GM21576 (cell line): Measurements from ENCODE around the gene THBD.

Experiments used
- ATAC-seq: cut with Tn5 transposase; IDR thresholded peaks from one replicate; pipeline ENCODE4 v1.9.1; 2021; ENCODE audit warnings: mild to moderate bottlenecking, moderate library complexity; ENCODE audit not compliant: unreplicated experiment

THBD gene

DNA sequence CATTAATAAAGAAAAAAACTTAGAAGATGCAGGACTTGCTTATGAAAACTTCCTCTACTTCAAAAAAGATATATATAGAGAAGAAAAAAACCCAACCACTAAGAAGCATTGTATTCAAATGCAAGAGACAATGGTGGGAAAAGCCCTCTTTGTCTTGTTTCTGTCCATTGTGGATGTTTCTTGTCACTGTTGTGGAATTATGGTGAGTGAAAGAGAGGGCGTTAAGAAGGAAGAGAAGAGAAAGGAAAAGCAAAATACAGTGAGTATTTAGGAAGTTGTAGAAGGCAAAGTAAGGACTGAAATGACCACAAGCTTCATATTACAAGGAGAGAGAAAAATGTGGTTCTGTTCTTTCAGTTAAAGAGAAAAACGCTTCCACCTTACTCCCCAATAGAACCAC, 14.1 kb upstream of the THBD start:
- ATAC-seq = no peak

GRCh38 chr20:23063168-23063567, 13.7 kb upstream of the THBD start:
- ATAC-seq = no peak

DNA sequence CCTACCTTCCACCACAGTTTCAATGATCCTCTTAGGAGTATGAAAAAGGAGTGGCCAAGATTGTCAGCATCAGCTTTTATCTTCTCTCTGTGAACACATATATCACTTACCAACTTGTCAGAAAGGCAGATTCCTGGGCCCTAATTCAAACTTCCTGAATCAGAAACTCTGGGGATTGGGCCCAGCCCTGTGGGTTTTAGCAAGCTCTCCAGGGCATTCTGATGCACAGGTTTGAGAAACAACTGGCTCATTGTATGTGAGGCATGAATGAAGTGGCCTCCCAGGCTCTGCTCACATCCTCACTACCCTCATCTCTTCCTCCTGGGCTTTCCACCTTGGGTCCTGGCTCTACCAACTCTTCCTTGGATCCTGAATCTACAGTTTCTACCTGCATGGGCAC, 13.2 kb upstream of the THBD start:
- no peak for ATAC-seq

DNA sequence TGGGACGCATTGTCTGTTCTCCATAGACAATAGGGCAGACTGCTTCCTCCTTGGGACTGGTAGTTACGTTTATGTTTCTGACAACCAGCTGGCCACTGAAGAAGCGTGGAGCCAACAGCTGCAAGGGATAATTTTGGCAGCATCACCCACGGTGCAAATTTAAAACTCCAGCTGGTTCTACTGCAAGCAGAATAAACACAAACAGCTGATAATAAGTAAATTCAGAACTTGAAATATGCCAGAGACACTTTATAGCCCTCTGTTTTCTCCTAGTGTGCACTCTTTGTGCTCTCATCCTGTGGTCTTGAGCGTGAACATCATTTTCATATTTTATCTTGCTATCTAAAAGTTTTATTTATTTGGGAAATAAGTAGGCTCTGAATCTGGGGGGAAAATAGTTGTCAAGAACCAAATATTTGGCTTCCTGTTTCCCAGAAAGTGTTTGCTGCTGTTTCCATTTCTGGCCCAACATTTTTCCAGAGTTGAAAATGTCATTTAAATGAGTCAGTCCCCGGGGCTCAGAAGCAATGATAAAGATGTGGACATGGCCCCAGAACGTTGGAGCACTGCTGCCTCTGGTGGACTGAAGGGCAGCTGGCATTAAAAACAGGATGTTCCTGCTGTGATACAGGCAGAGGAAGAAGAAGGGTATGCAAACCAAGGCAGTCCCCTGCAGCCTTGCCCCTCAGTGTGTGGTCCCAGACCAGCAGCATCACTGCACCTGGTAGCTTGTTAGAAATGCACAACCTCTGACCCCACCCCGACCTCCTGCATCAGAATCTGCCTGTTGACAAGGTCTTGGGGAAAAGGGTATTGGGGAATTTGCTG, 12.5 kb upstream of the THBD start:
- no peak for ATAC-seq

DNA sequence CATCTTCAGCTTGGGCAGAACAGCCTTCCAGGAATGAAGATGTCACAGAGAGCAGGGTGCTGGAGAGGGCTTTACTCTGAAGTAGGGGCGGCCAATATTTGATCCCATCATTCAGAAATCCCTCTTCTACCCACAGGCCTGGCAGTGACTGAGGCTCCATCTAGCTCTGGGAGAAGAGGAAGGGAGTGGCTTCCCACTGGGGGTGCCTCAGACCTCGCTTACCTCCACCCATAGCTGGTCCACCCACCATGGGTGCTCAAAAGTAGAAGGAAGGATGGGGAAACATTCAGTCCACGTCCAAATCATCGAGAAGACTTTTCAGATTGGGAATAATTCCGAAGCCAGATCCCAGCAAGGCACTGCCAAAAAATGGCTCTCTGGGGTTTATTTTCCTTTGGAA, 11.8 kb upstream of the THBD start:
- ATAC-seq = no peak

GRCh38 chr20:23060629-23061028, 11.2 kb upstream of the THBD start:
- ATAC-seq = no peak

DNA sequence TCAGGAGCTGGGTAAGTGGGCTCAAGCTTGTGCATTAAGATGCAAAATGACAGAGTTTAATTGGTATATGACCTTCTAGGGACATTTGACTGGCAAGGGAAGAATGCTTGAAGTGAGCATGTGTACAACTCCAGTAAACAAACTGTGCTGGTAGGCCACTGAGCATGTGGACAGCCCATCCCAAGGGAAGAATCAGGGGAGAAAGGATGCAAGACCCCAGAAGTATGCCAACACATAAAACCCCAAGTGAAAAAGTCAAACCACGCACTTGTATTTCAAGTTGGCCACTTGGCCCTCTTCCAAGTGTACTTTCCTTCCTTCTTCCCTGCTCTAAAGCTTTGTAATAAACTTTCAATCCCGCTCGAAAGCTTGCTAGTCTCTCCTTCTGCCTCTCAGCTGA, 10.4 kb upstream of the THBD start:
- no peak for ATAC-seq

DNA sequence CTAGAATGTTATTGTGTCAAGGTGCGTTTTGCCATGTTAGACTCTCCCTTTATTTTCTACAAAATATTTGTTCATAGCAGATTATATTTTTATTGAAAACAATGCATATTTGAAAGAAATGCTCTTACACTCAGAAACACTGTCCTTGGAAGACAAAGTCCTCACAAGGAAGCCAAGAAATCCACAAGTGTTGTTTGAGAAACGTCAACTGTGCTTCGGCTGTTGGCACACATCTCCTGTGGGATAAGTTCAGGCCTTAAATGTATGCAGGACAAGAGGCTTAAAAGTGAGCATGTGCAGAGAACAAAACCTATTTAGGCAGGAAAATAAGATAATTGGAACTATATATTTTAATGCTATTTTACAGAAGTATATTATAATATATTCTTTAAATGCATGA, 9.5 kb upstream of the THBD start:
- ATAC-seq = no peak

DNA sequence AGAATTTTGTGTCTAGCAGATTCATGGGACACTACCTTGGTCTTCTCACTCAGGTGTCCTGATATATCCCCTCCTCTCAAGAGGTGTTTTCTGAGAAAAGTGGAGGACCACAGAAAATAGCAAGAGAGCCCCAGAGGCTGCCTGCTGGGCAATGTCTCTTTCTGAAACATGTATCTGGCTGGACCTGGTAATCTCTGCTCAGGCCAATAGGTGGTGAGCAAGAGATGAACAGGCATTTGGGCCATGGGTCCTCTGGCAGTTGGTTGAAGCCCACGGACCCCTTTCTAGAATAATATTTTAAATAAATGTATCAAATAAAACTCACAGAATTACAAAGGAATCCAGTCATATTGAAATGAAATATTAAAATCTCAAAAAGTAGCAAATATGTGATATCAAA, 8.8 kb upstream of the THBD start:
- no peak for ATAC-seq

DNA sequence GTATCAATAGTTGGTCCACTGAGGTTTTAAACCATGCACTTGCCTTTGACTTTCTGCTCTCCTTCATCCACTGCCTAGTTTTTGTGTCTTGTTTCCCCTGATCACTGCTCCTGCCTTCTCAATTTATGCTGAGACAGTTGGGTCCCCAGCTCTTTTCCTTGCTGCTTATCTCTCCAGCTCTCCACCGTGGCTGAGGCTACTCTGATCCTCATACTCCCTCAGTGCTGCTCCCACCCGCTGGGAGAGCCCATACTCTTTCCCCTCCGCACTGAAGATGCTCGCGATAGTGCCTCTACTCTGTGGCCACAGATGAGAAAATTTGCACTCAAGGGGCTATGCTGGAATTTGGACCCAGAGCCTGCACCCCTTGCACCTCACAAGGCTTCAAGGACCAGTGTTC, 3.4 kb upstream of the THBD start:
- ATAC-seq = no peak

GRCh38 chr20:23050847-23051627, 1.6 kb upstream of the THBD start:
- no peak for ATAC-seq

GRCh38 chr20:23050076-23050838, 785 bp upstream of the THBD start:
- no peak for ATAC-seq

DNA sequence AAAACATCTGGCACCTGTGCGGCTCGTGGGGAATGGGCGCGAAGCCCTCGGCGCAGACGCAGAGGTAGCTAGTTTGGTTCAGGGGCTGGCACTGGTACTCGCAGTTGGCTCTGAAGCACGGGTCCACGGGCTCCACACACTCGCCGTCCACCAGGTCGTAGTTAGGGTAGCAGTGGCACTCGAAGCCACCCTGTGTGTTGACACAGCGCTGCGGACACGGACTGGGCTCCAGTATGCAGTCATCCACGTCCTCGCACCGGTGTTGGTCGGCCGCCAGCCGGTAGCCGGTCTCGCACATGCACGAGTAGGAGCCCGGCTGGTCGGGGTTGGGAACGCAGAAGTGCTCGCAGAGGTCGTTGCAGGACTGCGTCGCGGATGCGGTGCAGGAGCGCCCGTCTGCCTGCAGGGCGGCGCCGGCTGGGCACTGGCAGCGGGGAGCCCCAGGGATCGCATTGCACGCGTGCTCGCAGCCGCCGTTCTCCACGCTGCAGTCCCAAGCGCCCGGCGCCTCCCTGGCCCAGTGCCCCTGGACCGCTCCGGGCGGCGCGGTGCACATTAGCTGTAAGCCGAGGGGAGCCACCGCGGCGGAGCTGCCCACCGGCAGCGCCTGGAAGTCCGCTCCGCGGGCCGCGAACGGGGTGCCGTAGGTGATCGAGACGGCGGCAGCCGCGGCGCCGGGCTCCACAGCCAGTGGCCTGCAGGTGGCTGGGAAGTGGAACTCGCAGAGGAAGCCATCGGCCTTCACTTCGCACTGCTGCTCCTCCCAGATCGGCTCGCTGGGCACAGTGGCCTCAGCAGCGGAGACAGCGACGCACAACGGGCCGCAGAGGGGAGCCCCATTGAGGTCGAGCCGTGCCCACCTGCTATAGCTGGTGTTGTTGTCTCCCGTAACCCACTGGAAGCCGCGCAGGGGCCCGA, 930 bp downstream of the THBD start:
- no peak for ATAC-seq

DNA sequence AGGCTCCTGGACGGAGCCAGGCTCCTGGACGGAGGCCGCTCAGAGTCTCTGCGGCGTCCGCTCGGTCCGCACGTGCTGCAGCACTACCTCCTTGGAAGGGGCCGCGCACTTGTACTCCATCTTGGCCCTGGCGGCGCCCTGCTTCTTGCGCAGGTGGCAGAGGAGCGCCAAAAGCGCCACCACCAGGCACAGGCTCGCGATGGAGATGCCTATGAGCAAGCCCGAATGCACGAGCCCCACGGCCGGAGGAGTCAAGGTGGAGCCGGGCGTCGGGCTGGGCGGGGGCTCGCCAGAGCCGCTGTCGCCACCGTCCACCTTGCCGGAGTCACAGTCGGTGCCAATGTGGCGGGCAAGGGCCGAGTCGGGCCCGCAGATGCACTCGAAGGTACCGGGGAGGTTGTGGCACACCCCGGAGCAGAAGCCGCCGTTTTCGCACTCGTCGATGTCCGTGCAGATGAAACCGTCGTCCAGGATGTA, 1.7 kb downstream of the THBD start:
- no peak for ATAC-seq

GRCh38 chr20:23047001-23047737, 2.3 kb downstream of the THBD start:
- no peak for ATAC-seq

GRCh38 chr20:23046431-23046830, 3.0 kb downstream of the THBD start:
- no peak for ATAC-seq

DNA sequence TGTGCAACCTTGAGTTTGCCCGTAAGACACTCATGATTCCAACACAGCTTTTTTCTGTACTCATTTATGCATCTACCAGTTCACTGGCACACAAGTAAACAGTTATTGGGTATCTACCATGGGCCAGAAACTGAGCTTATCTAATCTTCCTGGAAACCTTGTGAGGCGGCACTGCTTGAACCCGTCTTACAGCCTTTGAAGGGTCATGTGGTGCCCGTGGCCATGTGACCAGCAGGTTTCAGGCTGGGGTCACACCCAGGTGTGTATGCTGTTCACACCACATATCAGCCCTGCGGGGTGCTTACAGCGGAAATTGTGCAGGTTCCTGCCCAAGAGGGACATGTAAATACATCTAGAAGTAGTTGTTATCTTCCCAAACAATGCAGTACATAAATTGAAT, 6.1 kb downstream of the THBD start:
- ATAC-seq = no peak

DNA sequence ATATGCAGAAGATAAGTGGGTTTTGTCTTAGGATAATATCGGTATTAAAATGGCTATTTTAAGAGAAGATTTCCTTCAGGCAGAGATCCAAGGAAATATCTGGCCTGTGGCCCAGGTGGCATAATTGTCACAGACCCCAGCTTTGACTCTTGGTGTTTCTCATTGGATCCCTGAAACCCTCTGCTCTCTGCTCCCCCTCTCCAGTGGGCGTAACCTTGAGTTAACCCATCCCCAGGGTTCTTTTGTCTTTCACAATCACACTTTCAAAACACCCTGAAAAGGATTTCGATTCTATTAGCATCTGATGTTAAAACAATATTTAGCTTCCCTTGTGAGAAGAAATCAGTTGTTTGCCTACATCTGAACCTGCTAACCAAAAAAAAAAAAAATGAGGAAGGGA, 7.2 kb downstream of the THBD start:
- ATAC-seq = no peak

GRCh38 chr20:23039885-23040508, 9.5 kb downstream of the THBD start:
- no peak for ATAC-seq
